GM21528 (cell line): ENCODE measurements around the gene IL37.

ENCODE experiments used
- ATAC-seq: cut with Tn5 transposase; IDR thresholded peaks from one replicate; pipeline ENCODE4 v1.9.1; 2021; ENCODE audit warnings: mild to moderate bottlenecking, moderate library complexity; ENCODE audit not compliant: unreplicated experiment, low FRiP score

The IL37 gene

GRCh38 chr2:112954364-112954763 is 43.4 kb downstream of the IL37 start:
- no peak for ATAC-seq

GRCh38 chr2:112957511-112957910 is 46.5 kb downstream of the IL37 start:
- ATAC-seq: no peak

DNA sequence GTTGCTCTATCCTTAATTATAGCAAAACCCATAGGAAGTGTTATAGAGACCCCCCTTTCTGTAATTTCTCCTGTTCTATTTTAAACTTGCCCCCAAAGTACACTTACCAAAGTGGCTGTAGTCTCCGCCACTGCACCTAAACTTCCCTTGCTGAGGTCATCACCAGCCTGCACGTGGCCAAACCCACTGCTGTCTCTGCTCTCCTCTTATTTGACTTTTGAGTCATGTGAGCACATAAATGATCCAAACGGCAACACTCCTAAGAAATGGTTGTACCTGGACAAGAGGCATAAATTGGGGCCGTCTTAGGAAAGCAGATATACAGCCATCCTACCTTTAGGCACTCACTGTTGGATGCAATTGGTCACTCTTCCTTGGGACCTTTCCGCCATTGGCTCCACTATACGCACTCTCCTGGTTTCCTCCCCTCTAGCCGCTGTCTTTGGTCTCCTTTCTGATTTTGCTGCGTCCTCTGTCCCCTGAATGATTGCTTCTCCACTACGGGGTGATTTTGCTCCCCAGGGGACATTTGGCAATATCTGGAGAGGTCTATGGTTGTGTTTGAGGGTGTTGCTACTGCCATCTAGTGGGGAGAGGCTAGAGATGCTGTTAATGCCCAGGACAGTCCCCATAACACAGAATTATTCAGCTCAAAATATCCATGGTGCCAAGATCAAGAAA is 47.6 kb downstream of the IL37 start:
- no peak for ATAC-seq

GRCh38 chr2:112959109-112959812 is 48.3 kb downstream of the IL37 start:
- ATAC-seq: no peak

- ATAC-seq: no peak
These were observed 49.4 kb downstream of the IL37 start for GRCh38 chr2:112960230-112960825.

DNA sequence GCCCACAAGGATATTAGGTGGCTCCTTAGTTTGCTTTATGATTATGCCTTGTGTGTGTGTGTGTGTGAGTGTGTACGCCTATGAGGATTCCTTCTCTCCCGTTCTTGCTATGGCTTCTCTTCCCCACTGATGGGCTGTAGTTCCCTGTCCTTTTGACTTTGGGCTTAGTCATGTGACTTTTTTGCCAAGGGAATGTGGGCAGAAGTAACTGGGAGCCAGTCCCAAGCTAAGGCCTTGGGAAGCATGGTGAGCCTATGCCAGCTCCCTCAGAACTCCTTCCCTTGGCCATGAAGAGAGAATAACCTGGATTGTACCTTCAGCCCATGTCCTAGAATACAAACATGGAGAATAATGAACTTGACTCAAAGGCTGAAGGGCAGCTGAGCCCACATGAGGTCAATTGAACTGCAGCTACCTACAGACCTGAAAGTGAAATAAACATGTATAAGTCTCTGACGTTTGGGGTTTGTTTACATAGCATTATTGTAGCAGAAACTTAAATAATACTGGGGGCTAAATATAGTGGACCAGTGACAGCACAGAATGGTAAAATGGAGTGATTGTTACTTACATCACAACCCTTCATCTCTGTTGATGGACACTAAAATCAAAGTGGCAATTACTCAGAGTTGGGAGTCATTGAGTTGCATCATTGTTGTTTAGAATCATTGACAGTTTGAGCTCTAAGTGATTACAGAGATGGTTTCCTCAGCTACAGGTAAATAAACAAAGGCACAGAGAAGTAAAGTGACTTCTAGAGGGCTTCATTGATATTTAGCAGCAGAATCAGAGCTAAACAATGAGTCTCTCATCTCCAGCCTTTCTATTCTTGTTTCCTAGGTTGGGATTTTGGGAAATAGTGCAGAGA is 51.6 kb downstream of the IL37 start:
- ATAC-seq: no peak

DNA sequence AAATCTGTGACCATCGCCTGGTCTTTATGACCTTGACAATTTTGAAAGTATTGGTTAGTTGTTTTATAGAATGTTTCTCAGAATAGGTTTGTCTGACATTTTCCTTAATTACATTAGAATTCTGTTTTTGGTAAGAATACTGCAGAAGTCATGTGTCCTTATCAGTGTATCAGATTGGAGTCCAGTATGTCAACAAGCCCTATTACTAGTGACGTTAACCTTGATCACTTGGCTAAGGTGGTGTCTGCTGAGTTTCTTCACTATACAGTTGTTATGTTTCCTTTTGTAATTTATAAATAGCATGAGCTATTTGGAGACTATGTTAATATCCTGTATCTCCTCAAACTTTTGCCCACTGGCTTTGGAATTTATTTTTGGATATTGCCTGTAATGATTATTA is 56.1 kb downstream of the IL37 start:
- ATAC-seq: no peak
